Activated T-helper 2 cell treated with anti-CD3 and anti-CD28 coated beads, Interferon-gamma antibody, Interleukin-2, Interleukin-4, amounts not matched to agents 10 μg/mL and 5 μg/mL and 100 μg/mL, durations not matched to agents 14 hours and 24 hours and 36 hours (primary cell): ENCODE measurements around the gene STT3B. TPM values are rescaled to one million over a fixed set of nuclear protein-coding genes. Genes with fewer than 3 reads are reported as not detected.
"Not testable (repeated sequence)": the region's sequence is repeated elsewhere in the genome, so short reads cannot be mapped to it uniquely, and the experiment has no call there.

Experiments
- DNase-seq: peaks from one replicate; pipeline ENCODE4 v3.0.0; 2021; ENCODE audit warnings: low spot score
- H3K27ac Mint-ChIP-seq: one replicate; pipeline ENCODE4 v1.8.0; 2021; ENCODE audit warnings: mixed read lengths
- H3K27me3 Mint-ChIP-seq: one replicate; pipeline ENCODE4 v1.8.0; 2021; ENCODE audit warnings: low read depth, mixed read lengths
- H3K36me3 Mint-ChIP-seq: one replicate; pipeline ENCODE4 v1.8.0; 2021; ENCODE audit warnings: low read depth, mixed read lengths
- H3K4me1 Mint-ChIP-seq: one replicate; pipeline ENCODE4 v1.8.0; 2021; ENCODE audit warnings: low read depth, mixed read lengths
- H3K4me3 Mint-ChIP-seq: one replicate; pipeline ENCODE4 v1.8.0; 2021; ENCODE audit warnings: low read depth, mild to moderate bottlenecking, moderate library complexity, mixed read lengths
- H3K9me3 Mint-ChIP-seq: one replicate; pipeline ENCODE4 v1.8.0; 2021; ENCODE audit warnings: mixed read lengths
- intact Hi-C: fragments of 100-400 bp; cut with micrococcal nuclease; formaldehyde crosslinking; loops from one replicate; pipeline ENCODE4 v1.15.1; 2023
- total RNA-seq: library from RNA; stranded (reverse); gene quantifications from 2 replicates; pipeline ENCODE4 v1.2.3, GENCODE V29; 2022

The STT3B gene
- total RNA-seq, 1 donor from 2014 or later: 114 TPM

- peaks cover 16% of the 10 kb centered on the region for H3K4me1 Mint-ChIP-seq
- intact Hi-C loops: no loop called here
Observed at GRCh38 chr3:31504230-31504629, 28.5 kb upstream of the STT3B start.

GRCh38 chr3:31505371-31506048 lies 27.2 kb upstream of the STT3B start:
- Mint-ChIP-seq H3K27me3 (peaks cover 27% of the 10 kb centered on the region), H3K27ac (no peak overlapping the region), H3K36me3 (no peaks in the 10 kb centered on the region), H3K4me1 (peaks cover 18% of the 10 kb centered on the region), H3K4me3 (no peak overlapping the region), H3K9me3 (no peaks in the 10 kb centered on the region)
- intact Hi-C loops: no loop called here
- DNase-seq: no peak

More at GRCh38 chr3:31504230-31504629, 28.5 kb upstream of the STT3B start:
- Mint-ChIP-seq H3K36me3 (no peaks in the 10 kb centered on the region), H3K27me3 (peaks cover 24% of the 10 kb centered on the region), H3K27ac (no peak overlapping the region), H3K9me3 (no peaks in the 10 kb centered on the region), H3K4me3 (no peak overlapping the region)
- DNase-seq: no peak

- DNase-seq, H3K36me3 Mint-ChIP-seq, H3K27ac Mint-ChIP-seq, intact Hi-C loops, H3K9me3 Mint-ChIP-seq, H3K4me3 Mint-ChIP-seq: not testable (repeated sequence)
- H3K4me1 Mint-ChIP-seq: peaks cover 18% of the 10 kb centered on the region
- peaks cover 31% of the 10 kb centered on the region for H3K27me3 Mint-ChIP-seq
Observed at GRCh38 chr3:31506515-31506914, 26.2 kb upstream of the STT3B start.

GRCh38 chr3:31508452-31509146 lies 24.1 kb upstream of the STT3B start:
- H3K4me1 Mint-ChIP-seq: peaks cover 18% of the 10 kb centered on the region
- intact Hi-C loops: no loop called here

GRCh38 chr3:31509147-31509728 lies 23.5 kb upstream of the STT3B start:
- H3K4me1 Mint-ChIP-seq: peaks cover 18% of the 10 kb centered on the region
- H3K36me3 Mint-ChIP-seq: no peaks in the 10 kb centered on the region
- H3K27me3 Mint-ChIP-seq: peaks cover 25% of the 10 kb centered on the region
- DNase-seq: no peak
- intact Hi-C loops: no loop called here
- no peak overlapping the region for H3K4me3 Mint-ChIP-seq
- H3K27ac Mint-ChIP-seq: no peak overlapping the region
- peaks cover 4% of the 10 kb centered on the region for H3K9me3 Mint-ChIP-seq

More at GRCh38 chr3:31508452-31509146, 24.1 kb upstream of the STT3B start:
- peaks cover 4% of the 10 kb centered on the region for H3K9me3 Mint-ChIP-seq
- no peak overlapping the region for H3K4me3 Mint-ChIP-seq
- H3K27me3 Mint-ChIP-seq: peaks cover 27% of the 10 kb centered on the region
- DNase-seq: no peak
- H3K27ac Mint-ChIP-seq: no peak overlapping the region
- H3K36me3 Mint-ChIP-seq: no peaks in the 10 kb centered on the region

- no peaks in the 10 kb centered on the region for H3K4me1 Mint-ChIP-seq
- H3K27me3 Mint-ChIP-seq: peaks cover 13% of the 10 kb centered on the region
- no peak overlapping the region for H3K4me3 Mint-ChIP-seq
- no peak for DNase-seq
- no peak overlapping the region for H3K27ac Mint-ChIP-seq
- H3K9me3 Mint-ChIP-seq: peaks cover 6% of the 10 kb centered on the region
- no peaks in the 10 kb centered on the region for H3K36me3 Mint-ChIP-seq
- intact Hi-C loops: no loop called here
Observed at GRCh38 chr3:31514570-31514969, 18.2 kb upstream of the STT3B start.

- DNase-seq: no peak
- Mint-ChIP-seq H3K4me3 (no peak overlapping the region), H3K36me3 (no peaks in the 10 kb centered on the region), H3K27me3 (peaks cover 9% of the 10 kb centered on the region), H3K9me3 (peaks cover 6% of the 10 kb centered on the region), H3K4me1 (no peaks in the 10 kb centered on the region), H3K27ac (no peak overlapping the region)
- intact Hi-C loops: no loop called here
Observed at GRCh38 chr3:31515486-31516284, 17.0 kb upstream of the STT3B start.

- Mint-ChIP-seq H3K4me1 (peaks cover 3% of the 10 kb centered on the region), H3K9me3 (peaks cover 3% of the 10 kb centered on the region), H3K27me3 (peaks cover 3% of the 10 kb centered on the region), H3K4me3 (no peak overlapping the region), H3K27ac (no peak overlapping the region), H3K36me3 (no peaks in the 10 kb centered on the region)
- DNase-seq: no peak
- intact Hi-C loops: no loop called here
Observed at GRCh38 chr3:31516757-31517156, 16.0 kb upstream of the STT3B start.

GRCh38 chr3:31521468-31521867 lies 11.3 kb upstream of the STT3B start:
- Mint-ChIP-seq H3K27ac (no peak overlapping the region), H3K4me1 (peaks cover 11% of the 10 kb centered on the region), H3K4me3 (no peak overlapping the region), H3K9me3 (peaks cover 3% of the 10 kb centered on the region), H3K27me3 (peaks cover 2% of the 10 kb centered on the region), H3K36me3 (no peaks in the 10 kb centered on the region)
- no peak for DNase-seq
- intact Hi-C loops: no loop called here

- Mint-ChIP-seq H3K4me1 (peaks cover 11% of the 10 kb centered on the region), H3K27me3 (peaks cover 2% of the 10 kb centered on the region), H3K36me3 (no peaks in the 10 kb centered on the region), H3K27ac (no peak overlapping the region), H3K4me3 (no peak overlapping the region), H3K9me3 (peaks cover 3% of the 10 kb centered on the region)
- intact Hi-C loops: no loop called here
- DNase-seq: no peak
Observed at GRCh38 chr3:31522152-31522551, 10.6 kb upstream of the STT3B start.

GRCh38 chr3:31523543-31523942 lies 9.2 kb upstream of the STT3B start:
- intact Hi-C loops: no loop called here
- no peaks in the 10 kb centered on the region for H3K36me3 Mint-ChIP-seq
- H3K4me3 Mint-ChIP-seq: no peak overlapping the region
- peaks cover 7% of the 10 kb centered on the region for H3K27me3 Mint-ChIP-seq
- peaks cover 11% of the 10 kb centered on the region for H3K4me1 Mint-ChIP-seq
- peaks cover 3% of the 10 kb centered on the region for H3K9me3 Mint-ChIP-seq
- DNase-seq: no peak
- no peak overlapping the region for H3K27ac Mint-ChIP-seq

- H3K27ac Mint-ChIP-seq: no peak overlapping the region
- peaks cover 11% of the 10 kb centered on the region for H3K4me1 Mint-ChIP-seq
Observed at GRCh38 chr3:31525532-31525931, 7.2 kb upstream of the STT3B start.

More at GRCh38 chr3:31525532-31525931, 7.2 kb upstream of the STT3B start:
- peaks cover 5% of the 10 kb centered on the region for H3K27me3 Mint-ChIP-seq
- DNase-seq: no peak
- intact Hi-C loops: no loop called here
- no peak overlapping the region for H3K4me3 Mint-ChIP-seq
- no peaks in the 10 kb centered on the region for H3K36me3 Mint-ChIP-seq
- no peaks in the 10 kb centered on the region for H3K9me3 Mint-ChIP-seq
